ENCODE data around the gene ZCCHC14. TPM values are rescaled to one million over a fixed set of nuclear protein-coding genes. Genes with fewer than 3 reads are reported as not detected.
"Not testable (repeated sequence)": the region's sequence is repeated elsewhere in the genome, so short reads cannot be mapped to it uniquely, and the experiment has no call there.

ZCCHC14 gene
- total and polyA plus RNA-seq, 2 donors (not counting 1 experiment from before 2014, with no cell fraction given), result 0.70 to 4.4 TPM

- ChIA-PET POLR2A (no interaction called here), CTCF (no interaction called here)
- Histone ChIP-seq H3K4me1 (ENCODE audit: control insufficient read depth in 2 of 2, insufficient read depth in 2 of 2, low read length in 2 of 2) (no peaks in the 10 kb centered on the region), H3K9me3 (ENCODE audit: control extremely low read depth in 1 of 3, control insufficient read depth in 2 of 3, insufficient read depth in 1 of 3, low read length in 2 of 3) (peaks cover 0 to 2% (median 0%) of the 10 kb centered on the region in 3 donors), H3K27ac (ENCODE audit: low read length in 2 of 2) (no peak overlapping the region), H4K20me1 (ENCODE audit: control insufficient read depth, insufficient read depth, low read length, poor library complexity, severe bottlenecking) (no peaks in the 10 kb centered on the region), H3K9ac (ENCODE audit: low read length) (no peak overlapping the region), H3K27me3 (replicated peaks in 1 of 4; ENCODE audit: control extremely low read depth in 1 of 4, control insufficient read depth in 3 of 4, insufficient read depth in 4 of 4, low read length in 3 of 4) (peaks cover 0 to 8% (median 1%) of the 10 kb centered on the region in 4 experiments), H2AFZ (ENCODE audit: insufficient read depth, low read depth, low read length, poor library complexity, severe bottlenecking) (no peak overlapping the region), H3K4me2 (replicated peaks; ENCODE audit: low read depth, low read length, poor library complexity, severe bottlenecking) (no peak overlapping the region), H3K4me3 (ENCODE audit: control extremely low read depth in 1 of 5, extremely low read depth in 1 of 5, insufficient read depth in 1 of 5, low read depth in 2 of 5, low read length in 4 of 5) (no peak overlapping the region), H3K36me3 (replicated peaks in 1 of 2; ENCODE audit: control extremely low read depth in 1 of 2, control insufficient read depth in 1 of 2, extremely low read depth in 1 of 2, insufficient read depth in 2 of 2, low read length in 1 of 2) (no peaks in the 10 kb centered on the region), H3K79me2 (ENCODE audit: control insufficient read depth, insufficient read depth, low read length) (no peaks in the 10 kb centered on the region)
- Mint-ChIP-seq H3K4me1 (peaks cover 2% of the 10 kb centered on the region), H3K27ac (no peak overlapping the region), H3K4me3 (no peak overlapping the region), H3K27me3 (peaks cover 24% of the 10 kb centered on the region), H3K9me3 (ENCODE audit: insufficient read depth) (no peaks in the 10 kb centered on the region)
- ATAC-seq (ENCODE audit: low read depth) (no peak), DNase-seq (no peak)
- WGBS (ENCODE audit: insufficient coverage), result 91% methylated on average over 18 of the region's 22 CpGs
- intact Hi-C loops (cut with micrococcal nuclease), result no loop called here
- no peak for TF ChIP-seq CTCF (IDR thresholded peaks at IDR 0.05)
- TF ChIP-seq EZH2 (IDR thresholded peaks at IDR 0.05; ENCODE audit: borderline replicate concordance, insufficient read depth, low read depth, low read length, poor library complexity, severe bottlenecking), result no peak
These were observed 8.1 kb downstream of the ZCCHC14 start for GRCh38 chr16:87484487-87485331.

GRCh38 chr16:87483481-87483880, 9.3 kb downstream of the ZCCHC14 start:
- intact Hi-C loops (cut with micrococcal nuclease), result no loop called here
- Histone ChIP-seq H3K4me2 (replicated peaks; ENCODE audit: low read depth, low read length, poor library complexity, severe bottlenecking) (no peak overlapping the region), H3K27me3 (replicated peaks in 1 of 4; ENCODE audit: control extremely low read depth in 1 of 4, control insufficient read depth in 3 of 4, insufficient read depth in 4 of 4, low read length in 3 of 4) (peaks cover 0 to 3% (median 1%) of the 10 kb centered on the region in 4 experiments), H3K9me3 (ENCODE audit: control extremely low read depth in 1 of 3, control insufficient read depth in 2 of 3, insufficient read depth in 1 of 3, low read length in 2 of 3) (peaks cover 0 to 2% (median 0%) of the 10 kb centered on the region in 3 donors), H2AFZ (ENCODE audit: insufficient read depth, low read depth, low read length, poor library complexity, severe bottlenecking) (no peak overlapping the region), H3K27ac (ENCODE audit: low read length in 2 of 2) (no peak overlapping the region), H3K36me3 (replicated peaks in 1 of 2; ENCODE audit: control extremely low read depth in 1 of 2, control insufficient read depth in 1 of 2, extremely low read depth in 1 of 2, insufficient read depth in 2 of 2, low read length in 1 of 2) (no peaks in the 10 kb centered on the region), H4K20me1 (ENCODE audit: control insufficient read depth, insufficient read depth, low read length, poor library complexity, severe bottlenecking) (no peaks in the 10 kb centered on the region), H3K79me2 (ENCODE audit: control insufficient read depth, insufficient read depth, low read length) (no peaks in the 10 kb centered on the region), H3K4me3 (ENCODE audit: control extremely low read depth in 1 of 5, extremely low read depth in 1 of 5, insufficient read depth in 1 of 5, low read depth in 2 of 5, low read length in 4 of 5) (no peak overlapping the region), H3K4me1 (ENCODE audit: control insufficient read depth in 2 of 2, insufficient read depth in 2 of 2, low read length in 2 of 2) (no peaks in the 10 kb centered on the region), H3K9ac (ENCODE audit: low read length) (no peak overlapping the region)
- H3K27ac Mint-ChIP-seq, result no peak overlapping the region
- 83% methylated on average over 1 of the region's 5 CpGs for WGBS (ENCODE audit: insufficient coverage)
- H3K4me3 Mint-ChIP-seq, result no peak overlapping the region
- ATAC-seq (ENCODE audit: low read depth) (no peak), DNase-seq (no peak)
- peaks cover 1% of the 10 kb centered on the region for H3K4me1 Mint-ChIP-seq
- no peak for TF ChIP-seq CTCF (IDR thresholded peaks at IDR 0.05)
- no peak for TF ChIP-seq EZH2 (IDR thresholded peaks at IDR 0.05; ENCODE audit: borderline replicate concordance, insufficient read depth, low read depth, low read length, poor library complexity, severe bottlenecking)
- ChIA-PET CTCF (no interaction called here), POLR2A (no interaction called here)
- H3K9me3 Mint-ChIP-seq (ENCODE audit: insufficient read depth), result no peaks in the 10 kb centered on the region
- peaks cover 14% of the 10 kb centered on the region for H3K27me3 Mint-ChIP-seq

- H3K4me1 ChIP-seq (ENCODE audit: control insufficient read depth in 2 of 2, insufficient read depth in 2 of 2, low read length in 2 of 2); H3K79me2 ChIP-seq (ENCODE audit: control insufficient read depth, insufficient read depth, low read length); H3K27ac ChIP-seq (ENCODE audit: low read length in 2 of 2); H3K9me3 Mint-ChIP-seq (ENCODE audit: insufficient read depth); ATAC-seq (ENCODE audit: low read depth); H3K27me3 ChIP-seq (replicated peaks in 1 of 4; ENCODE audit: control extremely low read depth in 1 of 4, control insufficient read depth in 3 of 4, insufficient read depth in 4 of 4, low read length in 3 of 4); DNase-seq; POLR2A ChIA-PET; H3K4me3 Mint-ChIP-seq; H3K4me3 ChIP-seq (ENCODE audit: control extremely low read depth in 1 of 5, extremely low read depth in 1 of 5, insufficient read depth in 1 of 5, low read depth in 2 of 5, low read length in 4 of 5); H3K36me3 ChIP-seq (replicated peaks in 1 of 2; ENCODE audit: control extremely low read depth in 1 of 2, control insufficient read depth in 1 of 2, extremely low read depth in 1 of 2, insufficient read depth in 2 of 2, low read length in 1 of 2); H3K9me3 ChIP-seq (ENCODE audit: control extremely low read depth in 1 of 3, control insufficient read depth in 2 of 3, insufficient read depth in 1 of 3, low read length in 2 of 3); H3K27ac Mint-ChIP-seq; H4K20me1 ChIP-seq (ENCODE audit: control insufficient read depth, insufficient read depth, low read length, poor library complexity, severe bottlenecking); H2AFZ ChIP-seq (ENCODE audit: insufficient read depth, low read depth, low read length, poor library complexity, severe bottlenecking); H3K9ac ChIP-seq (ENCODE audit: low read length); H3K4me2 ChIP-seq (replicated peaks; ENCODE audit: low read depth, low read length, poor library complexity, severe bottlenecking); CTCF ChIA-PET; H3K4me1 Mint-ChIP-seq; intact Hi-C loops (cut with micrococcal nuclease): not testable (repeated sequence)
- no CpG with 5 or more reads among the region's 6 CpGs for WGBS (ENCODE audit: insufficient coverage)
- peaks cover 20% of the 10 kb centered on the region for H3K27me3 Mint-ChIP-seq
These were observed 10.2 kb downstream of the ZCCHC14 start for GRCh38 chr16:87482670-87483069.

All from B cell (primary cell).